Ascending aorta (tissue), 2 donors: ENCODE data around the gene TFB2M. TPM values are rescaled to one million over a fixed set of nuclear protein-coding genes. Genes with fewer than 3 reads are reported as not detected.
A peak's percentile ranks its signal among the peaks of the same experiment; 100 is the strongest.
"Not testable (repeated sequence)": the region's sequence is repeated elsewhere in the genome, so short reads cannot be mapped to it uniquely, and the experiment has no call there.

ENCODE experiments used
- DNase-seq, 2 donors: peaks; one replicate each; pipeline ENCODE4 v3.0.0-alpha.2; 2019; ENCODE audit warnings: low spot score in 2 of 2
- H3K27ac ChIP-seq, 2 donors: fragments of 200-600 bp; sonication (generic); one replicate each; pipeline ENCODE4 v1.5.1; 2016 to 2017; ENCODE audit warnings: mild to moderate bottlenecking in 1 of 2
- H3K27me3 ChIP-seq: fragments of 200-600 bp; sonication (generic); one replicate; pipeline ENCODE4 v1.5.1; 2017
- H3K36me3 ChIP-seq, 2 donors: fragments of 200-600 bp; sonication (generic); one replicate each; pipeline ENCODE4 v1.5.1; 2016
- H3K4me1 ChIP-seq, 2 donors: fragments of 200-600 bp; sonication (generic); one replicate each; pipeline ENCODE4 v1.5.1; 2016 to 2017; ENCODE audit warnings: mild to moderate bottlenecking in 1 of 2
- H3K4me3 ChIP-seq, 2 donors: fragments of 200-600 bp; sonication (generic); one replicate each; pipeline ENCODE4 v1.5.1; 2016 to 2017; ENCODE audit warnings: mild to moderate bottlenecking in 1 of 2
- H3K9me3 ChIP-seq, 2 donors: fragments of 200-600 bp; sonication (generic); one replicate each; pipeline ENCODE4 v1.5.1; 2016
- intact Hi-C: fragments of 100-400 bp; cut with DNase I; formaldehyde crosslinking; loops from one replicate; pipeline ENCODE4 v1.15.1; 2023
- total RNA-seq: library from RNA; depleted of rRNA; stranded (reverse); fragments of >200 nt; gene quantifications from one replicate; pipeline ENCODE4 v1.1.0, GENCODE V29; 2016
- TF ChIP-seq, protein P1 (sequence below), 3 experiments: fragments of 200-600 bp in 2 of 3; fragments of 450-650 bp in 1 of 3; sonication (generic) in 2 of 3; IDR thresholded peaks; one replicate each; pipeline ENCODE4 v1.5.1; 2016 to 2019; ENCODE audit warnings: antibody characterized with exemption in 3 of 3, mild to moderate bottlenecking in 1 of 3, moderate library complexity in 1 of 3

The TFB2M gene
- total RNA-seq, 1 donor from 2014 or later = 1.6 TPM

DNA sequence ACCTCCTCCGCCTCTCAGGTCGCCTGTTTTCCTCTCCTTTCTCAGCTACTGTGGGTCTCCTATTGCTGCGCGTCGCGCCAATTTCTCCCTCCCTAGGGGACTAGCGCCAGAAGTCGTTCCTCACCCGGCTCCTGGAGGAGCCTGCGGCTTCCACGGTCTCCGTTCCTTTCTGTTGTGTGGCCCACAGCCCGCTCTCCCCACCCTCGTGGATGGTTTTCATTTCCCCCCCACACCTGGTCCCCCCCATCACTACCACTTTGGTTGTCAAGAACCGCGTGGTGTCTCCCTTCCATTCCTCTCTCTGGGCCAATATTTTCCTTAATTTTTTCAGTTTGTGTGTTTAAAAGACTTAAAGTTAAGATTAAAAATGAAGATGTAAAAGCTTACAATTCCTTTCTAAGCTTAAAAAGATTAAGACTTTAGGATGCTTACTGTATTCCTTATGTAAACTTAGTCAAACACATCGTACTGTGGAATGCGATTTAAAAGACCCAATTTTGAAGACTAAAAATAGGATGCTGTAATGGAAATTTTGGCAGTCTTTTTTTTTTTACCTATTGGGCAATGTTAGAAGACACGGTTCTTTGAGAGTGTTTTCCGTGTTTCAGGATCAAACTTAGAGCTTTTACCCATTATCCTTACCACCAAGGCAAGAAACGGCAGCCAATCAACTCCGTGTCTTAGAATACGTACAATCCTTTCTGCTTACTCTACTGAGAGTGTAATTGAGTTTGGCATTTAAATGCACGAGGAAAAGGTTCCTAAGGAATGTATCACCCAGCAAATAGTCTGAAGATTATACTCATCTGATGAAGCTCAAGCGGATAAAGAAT lies 968 bp upstream of the TFB2M start:
- TF ChIP-seq, protein P1, sequence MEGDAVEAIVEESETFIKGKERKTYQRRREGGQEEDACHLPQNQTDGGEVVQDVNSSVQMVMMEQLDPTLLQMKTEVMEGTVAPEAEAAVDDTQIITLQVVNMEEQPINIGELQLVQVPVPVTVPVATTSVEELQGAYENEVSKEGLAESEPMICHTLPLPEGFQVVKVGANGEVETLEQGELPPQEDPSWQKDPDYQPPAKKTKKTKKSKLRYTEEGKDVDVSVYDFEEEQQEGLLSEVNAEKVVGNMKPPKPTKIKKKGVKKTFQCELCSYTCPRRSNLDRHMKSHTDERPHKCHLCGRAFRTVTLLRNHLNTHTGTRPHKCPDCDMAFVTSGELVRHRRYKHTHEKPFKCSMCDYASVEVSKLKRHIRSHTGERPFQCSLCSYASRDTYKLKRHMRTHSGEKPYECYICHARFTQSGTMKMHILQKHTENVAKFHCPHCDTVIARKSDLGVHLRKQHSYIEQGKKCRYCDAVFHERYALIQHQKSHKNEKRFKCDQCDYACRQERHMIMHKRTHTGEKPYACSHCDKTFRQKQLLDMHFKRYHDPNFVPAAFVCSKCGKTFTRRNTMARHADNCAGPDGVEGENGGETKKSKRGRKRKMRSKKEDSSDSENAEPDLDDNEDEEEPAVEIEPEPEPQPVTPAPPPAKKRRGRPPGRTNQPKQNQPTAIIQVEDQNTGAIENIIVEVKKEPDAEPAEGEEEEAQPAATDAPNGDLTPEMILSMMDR (IDR thresholded peaks at IDR 0.05) = no peak
- Histone ChIP-seq H3K36me3 (no peaks in the 10 kb centered on the region), H3K27me3 (no peaks in the 10 kb centered on the region), H3K4me3 (peak overlapping the region; percentile 93 to 98), H3K9me3 (no peaks in the 10 kb centered on the region), H3K4me1 (peaks cover 11 to 29% of the 10 kb centered on the region in 2 donors), H3K27ac (peak overlapping the region; percentile 90 to 98)
- peak in 1 of 2 donors; percentile 15 for DNase-seq
- intact Hi-C loops = loop anchor here (2.0 to 5.0 kb wide), 7 partner anchors 40 to 1705 kb away; partner anchors contain the start of genes HNRNPU, SMYD3 and ZNF496

DNA sequence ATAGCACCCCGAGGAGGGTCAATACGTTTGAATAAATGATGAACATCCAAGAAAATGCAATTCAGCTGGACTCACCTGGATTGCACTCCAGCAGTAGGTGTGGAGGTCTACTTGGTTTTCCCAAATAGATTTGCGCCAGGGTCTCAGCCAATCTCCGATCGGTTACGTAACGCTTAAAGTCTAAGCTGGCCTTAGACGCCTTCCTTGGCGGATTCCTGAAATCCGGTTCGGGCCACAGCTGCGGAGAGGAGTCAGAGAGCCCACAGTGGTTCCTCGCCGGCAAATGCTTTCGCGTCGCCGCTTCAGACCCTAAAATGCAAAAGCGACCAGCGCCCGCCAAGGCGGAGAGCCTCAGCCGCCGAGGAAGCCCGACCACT lies 322 bp downstream of the TFB2M start:
- Histone ChIP-seq H3K27ac (peak overlapping the region; percentile 90 to 98), H3K4me3 (peak overlapping the region; percentile 93 to 98), H3K27me3 (no peaks in the 10 kb centered on the region), H3K36me3 (peaks cover 0 to 3% of the 10 kb centered on the region in 2 donors), H3K9me3 (no peaks in the 10 kb centered on the region), H3K4me1 (peaks cover 11 to 29% of the 10 kb centered on the region in 2 donors)
- TF ChIP-seq, protein P1 (IDR thresholded peaks at IDR 0.05) = no peak
- intact Hi-C loops = loop anchor here (2.0 to 5.0 kb wide), 7 partner anchors 42 to 1703 kb away; partner anchors contain the start of genes HNRNPU, SMYD3 and ZNF496
- DNase-seq = no peak

DNA sequence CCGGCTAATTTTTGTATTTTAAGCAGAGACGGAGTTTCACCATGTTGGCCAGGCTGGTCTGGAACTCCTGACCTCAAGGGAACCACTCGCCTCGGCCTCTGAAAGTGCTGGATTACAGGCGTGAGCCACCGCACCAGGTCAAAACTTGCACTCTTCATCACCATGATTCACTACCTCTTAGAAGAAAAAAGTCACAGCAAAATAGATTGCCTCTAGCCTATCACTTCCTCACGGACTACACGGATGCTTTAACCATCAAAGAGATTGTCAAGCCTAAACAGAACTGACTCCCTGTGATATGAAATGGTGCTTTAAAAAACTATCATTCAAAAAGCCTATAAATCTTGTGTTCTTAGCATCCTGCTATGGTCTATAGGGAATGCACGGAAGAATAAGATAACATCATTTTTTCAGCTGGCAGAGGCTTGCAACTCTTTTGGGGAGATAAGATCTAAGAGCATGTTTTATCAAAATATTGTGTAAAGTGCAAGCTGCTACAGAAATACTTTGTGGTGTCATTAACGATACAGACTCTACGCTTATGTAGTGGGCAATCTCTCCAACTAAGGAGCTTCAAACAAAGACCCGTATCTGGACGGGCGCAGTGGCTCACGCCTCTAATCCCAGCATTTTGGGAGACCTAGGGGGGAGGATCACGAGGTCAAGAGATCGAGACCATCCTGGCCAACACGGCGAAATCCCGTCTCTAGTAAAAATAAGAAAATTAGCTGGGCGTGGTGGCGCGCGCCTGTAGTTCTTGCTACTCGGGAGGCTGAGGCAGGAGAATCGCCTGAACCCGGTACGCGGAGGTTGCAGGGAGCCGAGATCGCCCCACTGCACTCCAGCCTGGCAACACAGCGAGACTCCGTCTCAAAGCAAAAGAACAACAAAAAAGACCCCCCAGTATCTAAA lies 966 bp downstream of the TFB2M start:
- intact Hi-C loops = loop anchor here (5.0 kb wide), 6 partner anchors 42 to 1703 kb away; partner anchors contain the start of genes HNRNPU, SMYD3 and ZNF496
- peak overlapping the region; percentile 93 to 98 for H3K4me3 ChIP-seq

DNA sequence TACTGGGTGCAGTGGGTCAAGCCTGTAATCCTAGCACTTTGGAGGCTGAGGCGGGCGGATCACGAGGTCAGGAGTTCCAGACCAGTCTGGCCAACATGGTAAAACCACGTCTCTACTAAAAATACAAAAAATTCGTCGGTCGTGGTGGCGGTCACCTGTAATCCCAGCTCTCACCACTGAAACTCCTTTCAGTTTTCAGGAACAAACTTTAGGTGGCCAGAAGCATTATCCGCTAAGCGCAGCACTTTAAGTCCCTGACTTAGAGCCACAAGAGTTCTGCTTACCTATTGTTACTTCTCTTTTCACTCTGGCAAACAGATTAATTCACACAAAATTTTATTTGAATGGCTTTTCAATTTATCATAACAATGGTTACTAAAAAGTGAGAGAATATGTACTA lies 5.2 kb downstream of the TFB2M start:
- peaks cover 0 to 37% of the 10 kb centered on the region in 2 donors for H3K36me3 ChIP-seq
- intact Hi-C loops = not testable (repeated sequence)

More for the DNA sequence above, 966 bp downstream of the TFB2M start:
- Histone ChIP-seq H3K4me1 (peaks cover 11 to 29% of the 10 kb centered on the region in 2 donors), H3K36me3 (peaks cover 0 to 10% of the 10 kb centered on the region in 2 donors), H3K27me3 (no peaks in the 10 kb centered on the region), H3K27ac (peak overlapping the region; percentile 90 to 98), H3K9me3 (no peaks in the 10 kb centered on the region)
- TF ChIP-seq, protein P1 (IDR thresholded peaks at IDR 0.05) = no peak
- DNase-seq = no peak

DNA sequence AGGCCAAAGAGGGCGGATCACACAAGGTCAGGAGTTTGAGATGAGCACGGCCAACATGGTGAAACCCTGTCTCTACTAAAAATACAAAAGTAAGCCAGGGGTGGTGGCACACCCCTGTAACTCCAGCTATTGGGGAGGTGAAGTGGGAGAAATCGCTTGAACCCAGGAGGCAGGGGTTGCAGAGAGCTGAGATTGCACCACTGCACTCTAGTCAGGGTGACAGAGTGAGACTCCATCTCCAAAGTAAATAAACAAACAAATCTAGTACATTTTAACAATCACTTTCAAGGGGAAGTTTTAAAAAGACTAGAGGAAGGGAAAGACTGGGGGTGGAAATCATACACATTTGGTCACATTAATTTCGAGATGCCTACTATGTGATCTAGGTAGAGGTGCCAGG lies 6.8 kb downstream of the TFB2M start:
- TF ChIP-seq, protein P1 (IDR thresholded peaks at IDR 0.05) = no peak
- peaks cover 9 to 46% of the 10 kb centered on the region in 2 donors for H3K36me3 ChIP-seq

More for the DNA sequence above, 5.2 kb downstream of the TFB2M start:
- not testable (repeated sequence) for H3K27ac ChIP-seq, DNase-seq, H3K4me3 ChIP-seq, H3K9me3 ChIP-seq, H3K27me3 ChIP-seq
- peaks cover 6 to 15% of the 10 kb centered on the region in 2 donors for H3K4me1 ChIP-seq

More for the DNA sequence above, 6.8 kb downstream of the TFB2M start:
- intact Hi-C loops = no loop called here
- Histone ChIP-seq H3K27ac (no peak overlapping the region), H3K4me3 (no peak overlapping the region), H3K4me1 (peaks cover 0 to 4% of the 10 kb centered on the region in 2 donors), H3K9me3 (no peaks in the 10 kb centered on the region), H3K27me3 (no peaks in the 10 kb centered on the region)
- no peak for DNase-seq
